Lung (tissue), 12 donors: Measurements from ENCODE around the gene C11orf91. TPM values are rescaled to one million over a fixed set of nuclear protein-coding genes. Genes with fewer than 3 reads are reported as not detected.

ENCODE experiments used
- ATAC-seq: fragments of 200-7000 bp; cut with Tn5 transposase; one replicate; pipeline ENCODE4 v1.9.1; 2020; ENCODE audit warnings: moderate number of reproducible peaks; ENCODE audit not compliant: insufficient read depth, low FRiP score
- DNase-seq, 3 donors: peaks; one replicate each; pipeline ENCODE4 v3.0.0-alpha.2; 2013 to 2017
- H3K27ac ChIP-seq, 2 donors: one replicate each; pipeline ENCODE4 v1.5.1; 2013; ENCODE audit warnings: mild to moderate bottlenecking in 2 of 2, moderate library complexity in 2 of 2, control low read depth in 1 of 2, inconsistent platforms in 1 of 2, low read depth in 1 of 2, low read length in 1 of 2
- H3K27me3 ChIP-seq, 3 donors: one replicate each; pipeline ENCODE4 v1.5.1; 2013; ENCODE audit warnings: low read length in 2 of 3; ENCODE audit not compliant: control insufficient read depth in 3 of 3, insufficient read depth in 3 of 3
- H3K36me3 ChIP-seq, 4 donors: one replicate each; pipeline ENCODE4 v1.5.1; 2013; ENCODE audit warnings: low read length in 4 of 4, mild to moderate bottlenecking in 1 of 4, moderate library complexity in 1 of 4; ENCODE audit not compliant: control insufficient read depth in 4 of 4, insufficient read depth in 4 of 4
- H3K4me1 ChIP-seq, 5 donors: one replicate each; pipeline ENCODE4 v1.5.1; 2013; ENCODE audit warnings: low read length in 5 of 5, mild to moderate bottlenecking in 2 of 5, moderate library complexity in 1 of 5; ENCODE audit not compliant: control insufficient read depth in 5 of 5, insufficient read depth in 5 of 5
- H3K4me3 ChIP-seq: one replicate; pipeline ENCODE4 v1.5.1; 2013; ENCODE audit warnings: mild to moderate bottlenecking, control low read depth, moderate library complexity
- H3K9ac ChIP-seq, 2 donors: one replicate each; pipeline ENCODE4 v1.5.1; 2013; ENCODE audit warnings: low read length in 2 of 2, control low read depth in 1 of 2; ENCODE audit not compliant: insufficient read depth in 1 of 2
- H3K9me3 ChIP-seq, 4 donors: one replicate each; pipeline ENCODE4 v1.5.1; 2013; ENCODE audit warnings: low read length in 3 of 4, mild to moderate bottlenecking in 1 of 4, moderate library complexity in 1 of 4; ENCODE audit not compliant: control insufficient read depth in 4 of 4, insufficient read depth in 3 of 4
- WGBS, 2 donors: extraction: QIAGEN DNeasy Blood & Tissue Kit; methylation state at CpG; one replicate each; pipeline ENCODE4 v1.1.7; 2013; 5-methylcytosine and 5-hydroxymethylcytosine counted together
- polyA plus RNA-seq, 2 donors: library from polyadenylated mRNA; stranded (reverse); fragments of 200-250 nt; gene quantifications; one replicate each; pipeline ENCODE4 v1.2.1, GENCODE V29; 2013
- total RNA-seq, 2 donors: library from RNA; depleted of rRNA in 1 of 2; stranded (reverse); fragments of >200 nt in 1 of 2; gene quantifications; one replicate each; pipeline ENCODE4 v1.2.1, GENCODE V29; 2014 to 2021
- TF ChIP-seq, protein P1 (sequence below): IDR thresholded peaks from 2 replicates; pipeline ENCODE4 v1.5.1; 2012; ENCODE audit warnings: mild to moderate bottlenecking; ENCODE audit errors: control extremely low read depth, extremely low read depth
- donor health status: control.
- donor health status: control.
- donor health status: Bipolar disorder and iron deficiency.
- donor health status: healthy.
- donor health status: DM: yes; HTN: yes; CAD: no.

The C11orf91 gene
- total and polyA plus RNA-seq, 4 donors, result 0.58 to 3.6 TPM; not detected in 2

- peak in 1 of 3 donors; percentile 40 for DNase-seq
- H3K9me3 ChIP-seq, result no peaks in the 10 kb centered on the region
- no peak overlapping the region for H3K4me3 ChIP-seq
- no peaks in the 10 kb centered on the region for H3K36me3 ChIP-seq
- WGBS, 2 donors, result 40 to 50% methylated on average over 8 of the region's 8 CpGs
- H3K4me1 ChIP-seq, result peaks cover 5 to 34% (median 24%) of the 10 kb centered on the region in 5 donors
- peak; percentile 48 for ATAC-seq
- H3K27me3 ChIP-seq, result no peaks in the 10 kb centered on the region
- TF ChIP-seq, protein P1, sequence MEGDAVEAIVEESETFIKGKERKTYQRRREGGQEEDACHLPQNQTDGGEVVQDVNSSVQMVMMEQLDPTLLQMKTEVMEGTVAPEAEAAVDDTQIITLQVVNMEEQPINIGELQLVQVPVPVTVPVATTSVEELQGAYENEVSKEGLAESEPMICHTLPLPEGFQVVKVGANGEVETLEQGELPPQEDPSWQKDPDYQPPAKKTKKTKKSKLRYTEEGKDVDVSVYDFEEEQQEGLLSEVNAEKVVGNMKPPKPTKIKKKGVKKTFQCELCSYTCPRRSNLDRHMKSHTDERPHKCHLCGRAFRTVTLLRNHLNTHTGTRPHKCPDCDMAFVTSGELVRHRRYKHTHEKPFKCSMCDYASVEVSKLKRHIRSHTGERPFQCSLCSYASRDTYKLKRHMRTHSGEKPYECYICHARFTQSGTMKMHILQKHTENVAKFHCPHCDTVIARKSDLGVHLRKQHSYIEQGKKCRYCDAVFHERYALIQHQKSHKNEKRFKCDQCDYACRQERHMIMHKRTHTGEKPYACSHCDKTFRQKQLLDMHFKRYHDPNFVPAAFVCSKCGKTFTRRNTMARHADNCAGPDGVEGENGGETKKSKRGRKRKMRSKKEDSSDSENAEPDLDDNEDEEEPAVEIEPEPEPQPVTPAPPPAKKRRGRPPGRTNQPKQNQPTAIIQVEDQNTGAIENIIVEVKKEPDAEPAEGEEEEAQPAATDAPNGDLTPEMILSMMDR, result no peak
- H3K9ac ChIP-seq, result no peak overlapping the region
- H3K27ac ChIP-seq, result peak overlapping the region; percentile 88 to 91
These were observed 10.1 kb downstream of the C11orf91 start for GRCh38 chr11:33690290-33691065.

DNA sequence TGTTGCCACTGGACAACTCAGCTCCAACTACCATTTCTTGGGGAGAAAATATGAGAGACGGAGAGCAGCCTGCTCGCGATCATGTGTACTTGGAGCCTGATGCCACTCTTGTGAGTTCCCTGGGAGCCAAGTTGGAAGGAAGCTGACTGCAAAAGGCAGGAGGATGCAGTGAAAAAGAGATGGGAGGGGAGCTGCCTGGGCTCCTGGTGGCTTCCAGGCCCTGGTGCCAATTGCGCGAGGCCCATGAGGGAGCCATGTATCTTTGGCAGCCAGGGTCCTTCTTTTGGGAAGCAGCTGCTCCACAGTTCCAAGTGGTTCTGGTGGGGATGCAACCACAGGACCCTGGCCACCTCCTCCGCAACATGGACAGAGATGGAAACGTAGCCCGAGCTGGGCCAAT lies 11.1 kb downstream of the C11orf91 start:
- peaks cover 0 to 34% (median 21%) of the 10 kb centered on the region in 5 donors for H3K4me1 ChIP-seq
- DNase-seq (no peak), ATAC-seq (no peak)
- no peak overlapping the region for H3K9ac ChIP-seq
- WGBS, 2 donors, result 90 to 97% methylated on average over 8 of the region's 8 CpGs
- H3K27ac ChIP-seq, result peak overlapping the region; percentile 57 to 88
- H3K9me3 ChIP-seq, result no peaks in the 10 kb centered on the region
- TF ChIP-seq, protein P1, result no peak
- no peaks in the 10 kb centered on the region for H3K36me3 ChIP-seq
- H3K27me3 ChIP-seq, result no peaks in the 10 kb centered on the region
- no peak overlapping the region for H3K4me3 ChIP-seq

DNA sequence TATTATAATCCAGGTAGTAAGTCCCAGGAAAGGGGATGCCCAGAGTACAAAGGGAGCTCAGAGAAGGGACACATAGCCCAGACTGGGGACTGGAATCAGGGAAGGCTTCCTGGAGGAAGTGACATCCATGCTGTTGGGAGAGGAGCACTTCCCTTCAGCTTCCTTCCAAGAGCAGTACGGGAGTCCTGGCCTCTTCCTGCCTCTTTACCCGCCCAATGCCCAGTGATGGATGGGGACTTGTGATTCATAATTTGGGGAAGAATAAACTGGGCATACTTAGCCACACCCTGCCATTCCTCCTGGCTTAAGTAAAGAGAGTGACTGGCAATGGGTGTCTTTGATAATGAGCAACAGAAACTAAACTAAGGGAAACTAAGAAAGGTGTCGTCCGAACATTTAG lies 11.5 kb downstream of the C11orf91 start:
- TF ChIP-seq, protein P1, result no peak
- Histone ChIP-seq H3K27ac (peak overlapping the region; percentile 57 to 88), H3K9ac (no peak overlapping the region)

More for the DNA sequence above, 11.5 kb downstream of the C11orf91 start:
- ATAC-seq (no peak), DNase-seq (no peak)
- H3K4me1 ChIP-seq, result peaks cover 0 to 38% (median 19%) of the 10 kb centered on the region in 5 donors
- H3K27me3 ChIP-seq, result no peaks in the 10 kb centered on the region
- 68 to 70% methylated on average over 4 of the region's 4 CpGs for WGBS, 2 donors
- no peaks in the 10 kb centered on the region for H3K36me3 ChIP-seq
- H3K4me3 ChIP-seq, result no peak overlapping the region
- H3K9me3 ChIP-seq, result no peaks in the 10 kb centered on the region
